H1 (cell line): Measurements from ENCODE around the gene ABCA1. TPM values are rescaled to one million over a fixed set of nuclear protein-coding genes. Genes with fewer than 3 reads are reported as not detected.

Source experiments
- CTCF ChIA-PET: fragments of 300-600 bp; sonication (Branson Sonifier 250); formaldehyde crosslinking; loops from one replicate; lab custom pipeline; 2021; ENCODE audit not compliant: partially characterized antibody; lab: Charles Lee
- POLR2A ChIA-PET: fragments of 300-600 bp; sonication (Branson Sonifier 250); formaldehyde crosslinking; loops from one replicate; lab custom pipeline; 2021; ENCODE audit warnings: inconsistent platforms; ENCODE audit not compliant: partially characterized antibody; lab: Charles Lee
- DNase-seq, 2 experiments: peaks; one replicate each; pipeline versions ENCODE4 v3.0.0 to v3.0.0-alpha.2; 2010 to 2022; ENCODE audit warnings: low spot score in 2 of 2, low read depth in 1 of 2, mixed read lengths in 1 of 2
- FAIRE-seq: peaks from 2 replicates; lab custom pipeline; 2011; peaks lifted over from hg19 to GRCh38; lab: Jason Lieb, UNC
- H2AFZ ChIP-seq: 2 replicates; pipeline ENCODE4 v1.8.1; 2012; ENCODE audit warnings: low read length, inconsistent platforms
- H2AK5ac ChIP-seq: 2 replicates; pipeline ENCODE4 v1.6.1; 2013; ENCODE audit warnings: low read depth, low read length
- H2BK120ac ChIP-seq: replicated peaks from 2 replicates; pipeline ENCODE3; 2013; ENCODE audit warnings: low read depth, low read length, inconsistent platforms
- H2BK12ac ChIP-seq: 2 replicates; pipeline ENCODE4 v1.6.1; 2013; ENCODE audit warnings: low read depth, low read length
- H2BK15ac ChIP-seq: 2 replicates; pipeline ENCODE4 v1.6.1; 2013; ENCODE audit warnings: low read length
- H2BK20ac ChIP-seq: 2 replicates; pipeline ENCODE4 v1.6.1; 2013; ENCODE audit warnings: low read length
- H2BK5ac ChIP-seq: 2 replicates; pipeline ENCODE4 v1.6.1; 2013; ENCODE audit warnings: low read depth, low read length
- H3K14ac ChIP-seq: 2 replicates; pipeline ENCODE4 v1.6.1; 2013; ENCODE audit warnings: inconsistent platforms; ENCODE audit not compliant: insufficient read length
- H3K18ac ChIP-seq: 2 replicates; pipeline ENCODE4 v1.6.1; 2013; ENCODE audit warnings: low read length; ENCODE audit errors: extremely low read depth
- H3K23ac ChIP-seq: 2 replicates; pipeline ENCODE4 v1.6.1; 2013; ENCODE audit warnings: inconsistent platforms; ENCODE audit not compliant: insufficient read length
- H3K23me2 ChIP-seq: 2 replicates; pipeline ENCODE4 v1.6.1; 2013; ENCODE audit warnings: low read depth, low read length
- H3K27ac ChIP-seq: 2 replicates; pipeline ENCODE4 v1.6.1; 2011; ENCODE audit warnings: low read depth, low read length, inconsistent platforms
- H3K27me3 ChIP-seq, 4 experiments: replicated peaks in 1 of 4; 1 replicate in 1 of 4; 2 replicates in 3 of 4; pipeline versions ENCODE4 v1.6.1 to v1.8.1; 2011 to 2013; ENCODE audit warnings: low read length in 3 of 4, mild to moderate bottlenecking in 3 of 4, inconsistent platforms in 2 of 4, mixed read lengths in 2 of 4, moderate library complexity in 1 of 4; ENCODE audit not compliant: control insufficient read depth in 3 of 4, insufficient read depth in 3 of 4; ENCODE audit errors: extremely low read depth in 1 of 4
- H3K36me3 ChIP-seq, 4 experiments: 2 replicates each; pipeline versions ENCODE4 v1.6.1 to v1.8.1; 2011 to 2013; ENCODE audit warnings: mild to moderate bottlenecking in 4 of 4, low read length in 3 of 4, moderate library complexity in 2 of 4, control low read depth in 1 of 4, inconsistent platforms in 1 of 4; ENCODE audit not compliant: insufficient read depth in 4 of 4, control insufficient read depth in 2 of 4
- H3K4ac ChIP-seq: replicated peaks from 2 replicates; pipeline ENCODE3; 2013; ENCODE audit warnings: low read length, low read depth, mixed read lengths, inconsistent platforms; ENCODE audit not compliant: insufficient read length
- H3K4me1 ChIP-seq, 4 experiments: replicated peaks in 1 of 4; 1 replicate in 1 of 4; 2 replicates in 3 of 4; pipeline versions ENCODE4 v1.6.1 to v1.8.1; 2011 to 2013; ENCODE audit warnings: low read length in 3 of 4, inconsistent platforms in 2 of 4, mixed read lengths in 1 of 4; ENCODE audit not compliant: insufficient read depth in 4 of 4, control insufficient read depth in 3 of 4
- H3K4me2 ChIP-seq, 2 experiments: 2 replicates each; pipeline versions ENCODE4 v1.6.1 to v1.8.1; 2011 to 2013; ENCODE audit warnings: low read depth in 2 of 2, low read length in 2 of 2, control low read depth in 1 of 2, inconsistent platforms in 1 of 2, mild to moderate bottlenecking in 1 of 2; ENCODE audit not compliant: insufficient read depth in 1 of 2
- H3K4me3 ChIP-seq, 4 experiments: fragments of 200-600, 300-600 bp in 1 of 4; sonication (generic), shearing (Covaris generic), sonication (Bioruptor Twin) in 1 of 4; 2 replicates each; pipeline versions ENCODE4 v1.5.1 to v1.8.1; 2011 to 2016; ENCODE audit warnings: low read length in 4 of 4, low read depth in 3 of 4, control low read depth in 2 of 4, inconsistent platforms in 2 of 4, mild to moderate bottlenecking in 2 of 4, mixed read lengths in 1 of 4, moderate library complexity in 1 of 4; ENCODE audit not compliant: insufficient read depth in 2 of 4; ENCODE audit errors: extremely low read depth in 1 of 4
- H3K56ac ChIP-seq: replicated peaks from 2 replicates; pipeline ENCODE3; 2013; ENCODE audit warnings: low read depth, mild to moderate bottlenecking, mixed read lengths, low read length, inconsistent platforms; ENCODE audit not compliant: insufficient read length
- H3K79me1 ChIP-seq: 2 replicates; pipeline ENCODE4 v1.6.1; 2013; ENCODE audit warnings: low read depth, low read length, control low read depth
- H3K79me2 ChIP-seq, 2 experiments: 2 replicates each; pipeline versions ENCODE4 v1.6.1 to v1.8.1; 2012 to 2013; ENCODE audit warnings: low read length in 2 of 2, mild to moderate bottlenecking in 2 of 2, inconsistent platforms in 1 of 2; ENCODE audit not compliant: insufficient read depth in 2 of 2, control insufficient read depth in 1 of 2
- H3K9ac ChIP-seq, 4 experiments: replicated peaks in 1 of 4; 1 replicate in 1 of 4; 2 replicates in 3 of 4; pipeline versions ENCODE4 v1.6.1 to v1.8.1; 2011 to 2013; ENCODE audit warnings: low read depth in 3 of 4, low read length in 3 of 4, control low read depth in 2 of 4, mild to moderate bottlenecking in 2 of 4, moderate library complexity in 2 of 4, inconsistent platforms in 1 of 4; ENCODE audit errors: extremely low read depth in 1 of 4
- H3K9me3 ChIP-seq, 2 experiments: 2 replicates each; pipeline versions ENCODE4 v1.6.1 to v1.8.1; 2012 to 2013; ENCODE audit warnings: mild to moderate bottlenecking in 2 of 2, moderate library complexity in 2 of 2, control low read depth in 1 of 2, inconsistent platforms in 1 of 2, low read depth in 1 of 2, low read length in 1 of 2, mixed read lengths in 1 of 2; ENCODE audit not compliant: insufficient read depth in 2 of 2
- H4K20me1 ChIP-seq, 2 experiments: replicated peaks in 1 of 2; 2 replicates each; pipeline versions ENCODE3 to v1.8.1; 2011 to 2013; ENCODE audit warnings: inconsistent platforms in 2 of 2, low read length in 2 of 2, mild to moderate bottlenecking in 1 of 2; ENCODE audit not compliant: insufficient read depth in 2 of 2, control insufficient read depth in 1 of 2
- H4K5ac ChIP-seq: 2 replicates; pipeline ENCODE4 v1.6.1; 2013; ENCODE audit warnings: low read length, low read depth, mixed read lengths, inconsistent platforms; ENCODE audit not compliant: insufficient read length
- H4K8ac ChIP-seq: 2 replicates; pipeline ENCODE4 v1.8.0; 2013; ENCODE audit warnings: mild to moderate bottlenecking, moderate library complexity, low read length, inconsistent platforms; ENCODE audit not compliant: insufficient read depth; ENCODE audit errors: extremely low read depth
- H4K91ac ChIP-seq: replicated peaks from 2 replicates; pipeline ENCODE3; 2013; ENCODE audit warnings: low read length, mixed read lengths, inconsistent platforms; ENCODE audit not compliant: insufficient read length
- E2F6 ChIP-seq: IDR thresholded peaks from 2 replicates; pipeline ENCODE4 v1.6.1; 2012; ENCODE audit warnings: inconsistent platforms
- KDM1A ChIP-seq: fragments of 200-600, 300-600 bp; sonication (generic); IDR thresholded peaks from 2 replicates; pipeline ENCODE4 v1.7.1; 2016; ENCODE audit warnings: mild to moderate bottlenecking, low read length, borderline replicate concordance
- KDM4A ChIP-seq: IDR thresholded peaks from one replicate; pipeline ENCODE4 v1.7.1; 2012; ENCODE audit warnings: low read depth, mild to moderate bottlenecking, moderate library complexity, low read length, inconsistent platforms; ENCODE audit not compliant: severe bottlenecking
- NANOG ChIP-seq: IDR thresholded peaks from 2 replicates; pipeline ENCODE4 v1.6.1; 2011; ENCODE audit warnings: low read length, low read depth, mild to moderate bottlenecking, inconsistent platforms; ENCODE audit not compliant: insufficient read depth, poor library complexity, severe bottlenecking
- POLR2AphosphoS5 ChIP-seq: IDR thresholded peaks from 2 replicates; pipeline ENCODE4 v1.6.1; 2011; ENCODE audit warnings: low read depth, low read length
- RXRA ChIP-seq: IDR thresholded peaks from 2 replicates; pipeline ENCODE4 v1.6.1; 2011; ENCODE audit warnings: low read depth, mild to moderate bottlenecking, low read length, moderate library complexity; ENCODE audit not compliant: insufficient read depth
- SAP30 ChIP-seq: fragments of 300-600 bp; sonication (generic); IDR thresholded peaks from 2 replicates; pipeline ENCODE4 v1.7.1; 2012; ENCODE audit warnings: low read length, moderate library complexity, mild to moderate bottlenecking, inconsistent platforms; ENCODE audit not compliant: insufficient read depth, insufficient replicate concordance
- SIRT6 ChIP-seq: IDR thresholded peaks from one replicate; pipeline ENCODE4 v1.7.1; 2012; ENCODE audit warnings: low read length, inconsistent platforms
- TAF7 ChIP-seq: optimal IDR thresholded peaks from 2 replicates; pipeline ENCODE3; 2011; ENCODE audit warnings: low read depth, mild to moderate bottlenecking, inconsistent platforms, low read length, moderate library complexity, borderline replicate concordance
- TCF12 ChIP-seq: IDR thresholded peaks from 2 replicates; pipeline ENCODE4 v1.6.1; 2011; ENCODE audit warnings: low read depth, mild to moderate bottlenecking, low read length
- USF2 ChIP-seq: IDR thresholded peaks from 2 replicates; pipeline ENCODE4 v1.6.1; 2011; ENCODE audit warnings: low read length, improper control_type of control experiment
- WGBS, 2 experiments: shearing (Covaris generic) in 1 of 2; methylation state at CpG; one replicate each; pipeline versions ENCODE4 v1.1.6 to v1.1.7; 2013 to 2015; ENCODE audit warnings: low lambda C conversion rate in 2 of 2, mixed read lengths in 2 of 2, inconsistent platforms in 1 of 2, low coverage in 1 of 2, missing lambda C conversion rate in 1 of 2; ENCODE audit not compliant: insufficient replicate concordance in 2 of 2, insufficient coverage in 1 of 2, insufficient read length in 1 of 2; ENCODE audit errors: extremely low coverage in 1 of 2, missing lambda C conversion rate in 1 of 2; 5-methylcytosine and 5-hydroxymethylcytosine counted together
- polyA plus RNA-seq, 7 experiments: library from polyadenylated mRNA; depleted of rRNA in 3 of 7; stranded (reverse) in 5 of 7; unstranded in 2 of 7; fragments of >200 nt in 5 of 7; fragments of 200-250 nt in 2 of 7; gene quantifications; 1 replicate in 5 of 7; 2 replicates in 1 of 7; 4 replicates in 1 of 7; pipeline versions ENCODE4 v1.2.1 to v1.2.3, GENCODE V29; 2011 to 2013; ENCODE audit warnings: missing spikeins in 2 of 7, mixed read lengths in 2 of 7
- total RNA-seq: library from RNA; stranded (reverse); fragmentation: NEBNext Ultra II Directional; extraction: Animal tissue kit (Norgen Biotek cat#: 25700); gene quantifications from 2 replicates; pipeline ENCODE4 v1.2.1, GENCODE V29; 2021

Gene ABCA1
- total and polyA plus RNA-seq, 2 of the 8 experiments (the other 6 are each of a cell fraction or from before 2014, with no cell fraction given), result 6.9 to 7.8 TPM

GRCh38 chr9:104843644-104844240 is 84.2 kb downstream of the ABCA1 start:
- Histone ChIP-seq H3K4ac (no peak overlapping the region), H3K9me3 (no peaks in the 10 kb centered on the region), H3K4me2 (no peak overlapping the region), H2BK12ac (no peak overlapping the region), H2BK5ac (no peak overlapping the region), H3K18ac (no peak overlapping the region), H3K14ac (no peak overlapping the region), H2BK120ac (no peak overlapping the region), H3K79me2 (no peaks in the 10 kb centered on the region), H3K4me3 (no peak overlapping the region), H2AK5ac (no peak overlapping the region), H3K27me3 (no peaks in the 10 kb centered on the region), H3K9ac (no peak overlapping the region), H3K27ac (no peak overlapping the region), H3K4me1 (peaks cover 0 to 3% (median 0%) of the 10 kb centered on the region in 4 experiments; a peak in 3 of 7 replicates), H4K91ac (no peak overlapping the region), H3K23me2 (no peaks in the 10 kb centered on the region), H2AFZ (no peak overlapping the region), H4K8ac (no peak overlapping the region), H2BK20ac (no peak overlapping the region), H3K23ac (no peak overlapping the region), H3K79me1 (no peaks in the 10 kb centered on the region), H3K56ac (no peak overlapping the region), H3K36me3 (peaks cover 0 to 7% (median under 1%) of the 10 kb centered on the region in 4 experiments; a peak in 2 of 8 replicates), H2BK15ac (no peak overlapping the region), H4K20me1 (no peaks in the 10 kb centered on the region), H4K5ac (no peak overlapping the region)
- DNase-seq (no peak), FAIRE-seq (no peak)
- 89% methylated on average over 4 of the region's 4 CpGs; no CpG with 5 or more reads in 1 of the 2 experiments for WGBS, 2 experiments
- ChIA-PET CTCF (interaction anchor here (1.1 to 1.5 kb wide), 2 partner anchors 19 to 68 kb away, joined by 3 to 4 read pairs; no protein-coding TSS in a partner anchor), POLR2A (no interaction called here)
- no peak for TF ChIP-seq SAP30
- no peak for TF ChIP-seq RXRA
- TF ChIP-seq KDM4A, result no peak
- no peak for TF ChIP-seq E2F6
- TF ChIP-seq USF2, result no peak
- no peak for TF ChIP-seq TAF7
- no peak for TF ChIP-seq NANOG
- TF ChIP-seq POLR2AphosphoS5, result no peak
- TF ChIP-seq SIRT6, result no peak
- TF ChIP-seq TCF12, result no peak
- TF ChIP-seq KDM1A, result no peak
